ENCODE results near the gene TLR9.

- no peak for TF ChIP-seq U2AF2 (optimal IDR thresholded peaks at IDR 0.05; ENCODE audit: low read depth, low read length)
- no peak for TF ChIP-seq TAL1 (IDR thresholded peaks at IDR 0.05)
Observed at GRCh38 chr3:52217409-52217805, 8.0 kb downstream of the TLR9 start.

All from K562 (cell line).